HEK293 (cell line): Measurements from ENCODE around the gene ARHGEF2.

Experiments
- CTCF ChIA-PET: fragments of 350-600 bp; formaldehyde crosslinking; extraction: SDS; loops from one replicate; lab custom pipeline; 2021; ENCODE audit warnings: antibody characterized with exemption; lab: Yijun Ruan, JAX
- POLR2A ChIA-PET: fragments of 300-600 bp; formaldehyde crosslinking; extraction: SDS; loops from one replicate; lab custom pipeline; 2020; ENCODE audit warnings: antibody characterized with exemption, inconsistent platforms; lab: Yijun Ruan, JAX
- H3K27ac ChIP-seq: fragments of 200-500 bp; sonication (Bioruptor generic); 2 replicates; pipeline ENCODE4 v1.5.1; 2014; ENCODE audit warnings: low read depth, low read length, control low read depth, inconsistent platforms; ENCODE audit errors: extremely low read depth
- H3K36me3 ChIP-seq, 2 experiments: fragments of 200-500 bp in 1 of 2; sonication (Bioruptor generic) in 1 of 2; 1 replicate in 1 of 2; 2 replicates in 1 of 2; pipeline ENCODE4 v1.5.1; 2014 to 2017; ENCODE audit warnings: inconsistent platforms in 2 of 2, low read length in 2 of 2; ENCODE audit not compliant: control insufficient read depth in 2 of 2, insufficient read depth in 1 of 2
- H3K4me1 ChIP-seq: fragments of 200-500 bp; sonication (Bioruptor generic); 2 replicates; pipeline ENCODE4 v1.5.1; 2014; ENCODE audit warnings: mild to moderate bottlenecking, low read length, inconsistent platforms; ENCODE audit not compliant: control insufficient read depth, insufficient read depth
- H3K4me3 ChIP-seq: 2 replicates; pipeline ENCODE4 v1.5.1; 2011; ENCODE audit warnings: low read depth, mild to moderate bottlenecking, control low read depth, low read length, moderate library complexity
- H3K9me3 ChIP-seq: fragments of 200-500 bp; sonication (Bioruptor generic); 2 replicates; pipeline ENCODE4 v1.5.1; 2014; ENCODE audit warnings: low read depth, low read length, inconsistent platforms; ENCODE audit not compliant: control insufficient read depth, insufficient read depth
- AEBP2 ChIP-seq: fragments of 450-650 bp; formaldehyde crosslinking; IDR thresholded peaks from 2 replicates; pipeline ENCODE4 v1.5.1; 2016; ENCODE audit warnings: missing biosample characterization, missing genetic modification characterization, borderline replicate concordance
- ELK4 ChIP-seq: IDR thresholded peaks from 2 replicates; pipeline ENCODE4 v1.6.1; 2011; ENCODE audit warnings: mild to moderate bottlenecking, low read depth, low read length, borderline replicate concordance
- GLIS2 ChIP-seq: fragments of 450-650 bp; formaldehyde crosslinking; IDR thresholded peaks from 2 replicates; pipeline ENCODE4 v1.5.1; 2016; ENCODE audit warnings: missing biosample characterization, missing genetic modification characterization
- MEIS1 ChIP-seq: sonication (generic); formaldehyde crosslinking; IDR thresholded peaks from 2 replicates; pipeline ENCODE4 v1.8.1; 2022; ENCODE audit warnings: missing genetic modification reagents, mild to moderate bottlenecking, borderline replicate concordance
- PRDM10 ChIP-seq: fragments of 450-650 bp; formaldehyde crosslinking; IDR thresholded peaks from 2 replicates; pipeline ENCODE4 v1.5.1; 2016; ENCODE audit warnings: missing biosample characterization, missing genetic modification characterization
- PRDM2 ChIP-seq: fragments of 450-650 bp; formaldehyde crosslinking; IDR thresholded peaks from 2 replicates; pipeline ENCODE4 v1.5.1; 2016; ENCODE audit warnings: missing biosample characterization, missing genetic modification characterization, borderline replicate concordance
- SETDB1 ChIP-seq: IDR thresholded peaks from one replicate; pipeline ENCODE4 v1.6.1; 2017; ENCODE audit warnings: mild to moderate bottlenecking, low read length, moderate library complexity, mixed read lengths; ENCODE audit not compliant: insufficient read length
- ZBTB20 ChIP-seq: fragments of 450-650 bp; formaldehyde crosslinking; IDR thresholded peaks from 2 replicates; pipeline ENCODE4 v1.5.1; 2016; ENCODE audit warnings: missing biosample characterization, missing genetic modification characterization
- ZFP37 ChIP-seq: fragments of 450-650 bp; formaldehyde crosslinking; IDR thresholded peaks from 2 replicates; pipeline ENCODE4 v1.5.1; 2016; ENCODE audit warnings: missing biosample characterization, missing genetic modification characterization
- ZIC2 ChIP-seq: fragments of 450-650 bp; formaldehyde crosslinking; IDR thresholded peaks from 2 replicates; pipeline ENCODE4 v1.5.1; 2016; ENCODE audit warnings: missing biosample characterization, missing genetic modification characterization
- ZNF140 ChIP-seq: fragments of 450-650 bp; formaldehyde crosslinking; IDR thresholded peaks from 2 replicates; pipeline ENCODE4 v1.5.1; 2016; ENCODE audit warnings: missing biosample characterization, missing genetic modification characterization
- ZNF416 ChIP-seq: fragments of 450-650 bp; formaldehyde crosslinking; IDR thresholded peaks from 2 replicates; pipeline ENCODE4 v1.5.1; 2016; ENCODE audit warnings: missing biosample characterization, missing genetic modification characterization
- ZNF621 ChIP-seq: fragments of 450-650 bp; formaldehyde crosslinking; IDR thresholded peaks from 2 replicates; pipeline ENCODE4 v1.5.1; 2017; ENCODE audit warnings: missing biosample characterization, missing genetic modification characterization
- ZSCAN23 ChIP-seq: fragments of 450-650 bp; formaldehyde crosslinking; IDR thresholded peaks from 2 replicates; pipeline ENCODE4 v1.5.1; 2016; ENCODE audit warnings: missing biosample characterization, missing genetic modification characterization

The ARHGEF2 gene

GRCh38 chr1:155925506-155925905 is 52.8 kb downstream of the ARHGEF2 start:
- Histone ChIP-seq H3K4me1 (no peaks in the 10 kb centered on the region), H3K27ac (no peak overlapping the region), H3K36me3 (peaks cover 90 to 100% of the 10 kb centered on the region in 2 experiments), H3K9me3 (no peaks in the 10 kb centered on the region), H3K4me3 (no peak overlapping the region)
- POLR2A ChIA-PET: interaction anchor here (0.6 to 0.7 kb wide), 2 partner anchors 200 to 412 kb away, joined by 4 read pairs; no protein-coding TSS in a partner anchor
- CTCF ChIA-PET: interaction anchor here (1.1 kb wide), 1 partner anchor 12 kb away, joined by 3 read pairs; no protein-coding TSS in a partner anchor
- no peak for TF ChIP-seq ZNF140
- TF ChIP-seq GLIS2 (tag by site-specific recombination): no peak
- TF ChIP-seq ZNF621 (tag by site-specific recombination): no peak
- no peak for TF ChIP-seq AEBP2
- TF ChIP-seq SETDB1: no peak
- no peak for TF ChIP-seq PRDM2 (tag by site-specific recombination)
- TF ChIP-seq ELK4: no peak
- no peak for TF ChIP-seq ZIC2 (tag by site-specific recombination)
- no peak for TF ChIP-seq ZBTB20 (tag by site-specific recombination)
- no peak for TF ChIP-seq MEIS1 (CRISPR knock-in tag)
- no peak for TF ChIP-seq ZNF416 (tag by site-specific recombination)
- TF ChIP-seq PRDM10: no peak
- TF ChIP-seq ZSCAN23 (tag by site-specific recombination): no peak
- no peak for TF ChIP-seq ZFP37
